K562 treated with DMSO at 1 percent for 12 hours (cell line): ENCODE results near the gene TCEAL6. TPM values are rescaled to one million over a fixed set of nuclear protein-coding genes. Genes with fewer than 3 reads are reported as not detected.

Experiments
- total RNA-seq: library from RNA; unstranded; fragments of 300-600 nt; gene quantifications from 2 replicates; pipeline ENCODE4 v1.2.3, GENCODE V29; 2022; ENCODE audit not compliant: insufficient read depth

TCEAL6 gene
- not detected in 2 replicates for total RNA-seq

DNA sequence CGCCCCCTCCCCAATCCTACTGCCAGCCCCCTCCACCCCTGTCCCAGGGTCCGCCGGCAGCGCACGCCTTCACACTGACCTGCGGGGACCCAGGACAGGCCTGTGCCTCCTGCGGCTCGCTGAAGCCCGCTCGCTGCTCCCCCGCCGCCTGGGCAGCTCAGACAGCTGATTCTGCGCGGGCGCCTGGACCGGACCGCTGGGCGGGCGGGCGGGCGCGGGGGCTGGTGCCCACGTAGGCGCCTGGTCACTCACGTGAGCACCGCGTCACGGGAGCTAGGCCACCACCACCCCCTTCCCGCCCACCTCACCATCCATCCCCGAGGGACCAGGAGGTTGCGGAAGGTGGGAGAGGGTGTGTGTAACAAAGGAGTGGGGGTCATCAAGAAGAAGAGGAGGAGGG lies at the start of gene TCEAL6:
TSS of gene TCEAL6 (minus strand) at position 208 of the 400 bp plus-strand sequence.

DNA sequence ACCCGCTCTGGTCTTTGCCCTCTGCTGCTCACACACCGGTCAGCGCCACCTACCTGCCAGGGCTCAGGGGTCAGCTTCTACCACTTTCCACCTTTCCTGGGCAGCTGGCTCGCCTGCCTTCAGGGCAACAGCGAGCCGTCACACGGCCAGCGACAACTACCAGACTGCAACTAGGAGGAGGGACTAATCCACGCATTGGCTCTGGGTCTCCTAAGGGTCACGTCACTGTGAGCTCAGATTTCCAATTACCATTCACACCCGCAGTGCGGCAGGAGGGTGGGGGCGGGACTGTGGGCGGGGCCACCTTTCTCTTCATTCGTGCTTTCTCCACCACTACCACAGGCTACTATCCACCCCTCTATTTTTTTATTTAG lies 13.5 kb upstream of the TCEAL6 start, which contains the start of gene BEX5:
TSS of gene BEX5 (minus strand) at position 172 of the 374 bp plus-strand sequence. CDS start 1,712 bp downstream, outside the sequence.

DNA sequence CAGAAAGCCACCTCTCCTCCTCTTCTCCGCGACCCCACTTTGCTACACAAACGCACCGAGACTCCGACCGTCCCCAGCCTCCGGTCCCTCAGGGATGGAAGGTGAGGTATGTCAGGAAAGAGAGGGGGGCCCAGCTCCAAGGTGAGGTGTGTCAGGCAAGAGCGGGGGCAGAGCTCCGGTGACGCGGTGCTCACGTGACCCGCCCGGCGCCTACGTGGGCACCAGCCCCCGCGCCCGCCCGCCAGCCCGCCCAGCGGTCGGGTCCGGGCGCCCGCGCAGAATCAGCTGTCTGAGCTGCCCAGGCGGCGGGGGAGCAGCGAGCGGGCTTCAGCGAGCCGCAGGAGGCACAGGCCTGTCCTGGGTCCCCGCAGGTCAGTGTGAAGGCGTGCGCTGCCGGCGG lies 16.8 kb downstream of the TCEAL6 start, which contains the start of gene TCEAL2:
TSS of gene TCEAL2 (plus strand) at position 244 of the 400 bp plus-strand sequence. CDS start 1,152 bp downstream, outside the sequence.

Other genes starting within 250 kb of the TCEAL6 start
- 0.33 and 0.39 TPM in 2 replicates for gene ZMAT1, start 210.5 kb downstream of the TCEAL6 start, total RNA-seq
- gene TCEAL2, start 16.8 kb downstream of the TCEAL6 start, total RNA-seq, result not detected in 2 replicates
- 5.1 and 5.6 TPM in 2 replicates for gene BEX5, start 13.5 kb upstream of the TCEAL6 start, total RNA-seq
- gene TCP11X1, start 72.8 kb upstream of the TCEAL6 start, total RNA-seq, result not detected in 2 replicates
- gene NXF2, start 104.7 kb upstream of the TCEAL6 start, total RNA-seq, result 9.1 TPM in 1 of 2 replicates, not detected in the other